HepG2 (cell line): ENCODE data around the gene FURIN. TPM values are rescaled to one million over a fixed set of nuclear protein-coding genes. Genes with fewer than 3 reads are reported as not detected.

Source experiments
- ATAC-seq: fragments of 200-7000 bp; cut with Tn5 transposase; 3 replicates; pipeline ENCODE4 v1.9.1; 2020; ENCODE audit warnings: mild to moderate bottlenecking, moderate library complexity
- BruUV-seq: library from RNA; stranded (reverse); fragments of 400-500 nt; replicated peaks from 2 replicates; lab custom pipeline; 2021; lab: Mats Ljungman, UMichigan
- CTCF ChIA-PET: fragments of 300-600 bp; formaldehyde crosslinking; extraction: SDS; loops from one replicate; lab custom pipeline; 2021; ENCODE audit warnings: low total read pairs, inconsistent platforms, low intra/inter-chr PET ratio; lab: Yijun Ruan, JAX
- POLR2A ChIA-PET: fragments of 350-600 bp; sonication (Branson Sonifier 250); formaldehyde crosslinking; loops from one replicate; lab custom pipeline; 2020; ENCODE audit warnings: antibody characterized with exemption, inconsistent platforms; lab: Yijun Ruan, JAX
- DNase-seq: peaks from one replicate; pipeline ENCODE4 v3.0.0-alpha.2; 2015; ENCODE audit warnings: low spot score
- FAIRE-seq: peaks from 3 replicates; lab custom pipeline; 2011; peaks lifted over from hg19 to GRCh38; lab: Jason Lieb, UNC
- H2AFZ ChIP-seq: one replicate; pipeline ENCODE4 v1.6.1; 2011; ENCODE audit warnings: low read length, inconsistent platforms
- H3K27ac ChIP-seq: fragments of 300-600 bp; 3 replicates; pipeline ENCODE4 v1.8.0; 2011; ENCODE audit warnings: mixed run types, mild to moderate bottlenecking, mixed read lengths, low read length, inconsistent platforms; ENCODE audit not compliant: insufficient read depth; ENCODE audit errors: extremely low read length
- H3K27me3 ChIP-seq, 2 experiments: fragments of 200-600 bp in 1 of 2; 2 replicates in 1 of 2; 3 replicates in 1 of 2; pipeline versions ENCODE4 v1.6.0 to v1.8.0; 2011; ENCODE audit warnings: low read length in 2 of 2, mild to moderate bottlenecking in 2 of 2, moderate library complexity in 2 of 2, inconsistent platforms in 1 of 2; ENCODE audit not compliant: insufficient read depth in 2 of 2, control insufficient read depth in 1 of 2
- H3K36me3 ChIP-seq, 2 experiments: fragments of 200-600 bp in 1 of 2; replicated peaks in 1 of 2; 2 replicates in 1 of 2; 3 replicates in 1 of 2; pipeline versions ENCODE4 v1.5.1 to v1.8.0; 2011; ENCODE audit warnings: low read length in 2 of 2, inconsistent platforms in 1 of 2; ENCODE audit not compliant: insufficient read depth in 2 of 2, control insufficient read depth in 1 of 2
- H3K4me1 ChIP-seq: 2 replicates; pipeline ENCODE4 v1.5.1; 2012; ENCODE audit warnings: low read length, inconsistent platforms; ENCODE audit not compliant: insufficient read depth
- H3K4me2 ChIP-seq: 2 replicates; pipeline ENCODE4 v1.6.0; 2011; ENCODE audit warnings: low read depth, low read length, inconsistent platforms
- H3K4me3 ChIP-seq, 3 experiments: fragments of 200-600 bp in 1 of 3; sonication (generic), shearing (Covaris generic) in 1 of 3; replicated peaks in 1 of 3; 2 replicates each; pipeline ENCODE4 v1.5.1; 2011 to 2016; ENCODE audit warnings: low read length in 3 of 3, inconsistent platforms in 2 of 3, low read depth in 2 of 3, mild to moderate bottlenecking in 2 of 3, control low read depth in 1 of 3, mixed read lengths in 1 of 3; ENCODE audit not compliant: insufficient read depth in 1 of 3
- H3K79me2 ChIP-seq: one replicate; pipeline ENCODE4 v1.6.1; 2011; ENCODE audit warnings: low read length, inconsistent platforms; ENCODE audit not compliant: insufficient read depth
- H3K9ac ChIP-seq: 2 replicates; pipeline ENCODE4 v1.6.0; 2011; ENCODE audit warnings: mild to moderate bottlenecking, low read depth, low read length, inconsistent platforms; ENCODE audit not compliant: insufficient read depth
- H3K9me3 ChIP-seq: 2 replicates; pipeline ENCODE4 v1.5.1; 2012; ENCODE audit warnings: mild to moderate bottlenecking, low read length
- H4K20me1 ChIP-seq: 2 replicates; pipeline ENCODE4 v1.6.0; 2011; ENCODE audit warnings: inconsistent platforms, mild to moderate bottlenecking, low read length, moderate library complexity; ENCODE audit not compliant: insufficient read depth
- CBFB ChIP-seq: sonication (generic); formaldehyde crosslinking; IDR thresholded peaks from 2 replicates; pipeline ENCODE4 v1.4.0; 2020; ENCODE audit warnings: missing genetic modification reagents
- LBX2 ChIP-seq: sonication (generic); formaldehyde crosslinking; IDR thresholded peaks from 2 replicates; pipeline ENCODE4 v1.5.0; 2020; ENCODE audit warnings: missing genetic modification reagents, mild to moderate bottlenecking, borderline replicate concordance
- NR2F1 ChIP-seq, 2 experiments: fragments of 450-650 bp in 1 of 2; formaldehyde crosslinking in 1 of 2; IDR thresholded peaks; 2 replicates each; pipeline versions ENCODE4 v1.5.0 to v1.6.1; 2016 to 2020; ENCODE audit warnings: mild to moderate bottlenecking in 1 of 2, missing compliant biosample characterization in 1 of 2, missing genetic modification reagents in 1 of 2, moderate library complexity in 1 of 2
- RBFOX2 ChIP-seq: fragments of 200-400 bp; formaldehyde crosslinking; IDR thresholded peaks from 2 replicates; pipeline ENCODE4 v1.6.1; 2017; ENCODE audit warnings: low read depth, mild to moderate bottlenecking, low read length
- SMC3 ChIP-seq: IDR thresholded peaks from 2 replicates; pipeline ENCODE4 v1.6.1; 2011; ENCODE audit warnings: low read length, improper control_type of control experiment
- UBTF ChIP-seq: sonication (generic); formaldehyde crosslinking; IDR thresholded peaks from 2 replicates; pipeline ENCODE4 v1.4.0; 2020; ENCODE audit warnings: mild to moderate bottlenecking, missing genetic modification reagents
- YEATS4 ChIP-seq: sonication (generic); formaldehyde crosslinking; IDR thresholded peaks from 2 replicates; pipeline ENCODE4 v1.4.0; 2020; ENCODE audit warnings: missing genetic modification reagents, borderline replicate concordance
- ZFP1 ChIP-seq: IDR thresholded peaks from 2 replicates; pipeline ENCODE4 v1.6.1; 2016
- ZFX ChIP-seq: sonication (generic); formaldehyde crosslinking; IDR thresholded peaks from 2 replicates; pipeline ENCODE4 v1.4.0; 2020; ENCODE audit warnings: mild to moderate bottlenecking, low read depth, missing genetic modification reagents, moderate library complexity
- ZFY ChIP-seq: sonication (generic); formaldehyde crosslinking; IDR thresholded peaks from 2 replicates; pipeline ENCODE4 v1.4.0; 2020; ENCODE audit warnings: missing genetic modification reagents
- ZNF558 ChIP-seq: sonication (generic); formaldehyde crosslinking; IDR thresholded peaks from 2 replicates; pipeline ENCODE4 v1.9.0; 2022; ENCODE audit warnings: mild to moderate bottlenecking, missing genetic modification reagents, borderline replicate concordance
- ZNF777 ChIP-seq: sonication (generic); formaldehyde crosslinking; IDR thresholded peaks from 2 replicates; pipeline ENCODE4 v1.4.0; 2020; ENCODE audit warnings: missing genetic modification reagents
- ZNF891 ChIP-seq: sonication (generic); formaldehyde crosslinking; IDR thresholded peaks from 2 replicates; pipeline ENCODE4 v1.5.0; 2020; ENCODE audit warnings: mild to moderate bottlenecking, missing genetic modification reagents
- WGBS: methylation state at CpG from one replicate; pipeline ENCODE4 v1.1.6; 2017; ENCODE audit warnings: low lambda C conversion rate; 5-methylcytosine and 5-hydroxymethylcytosine counted together
- in situ Hi-C: cut with HindIII; loops from 2 replicates; pipeline ENCODE4 v1.10.0; 2017; ENCODE audit warnings: low pct_unique_long_range_greater_than_20kb; ENCODE audit not compliant: extremely low pct_ligation_motif_present
- intact Hi-C: fragments of 100-400 bp; cut with micrococcal nuclease; formaldehyde crosslinking; loops from one replicate; pipeline ENCODE4 v1.10.0; 2022; ENCODE audit not compliant: unreplicated experiment
- polyA plus RNA-seq, 8 experiments: library from polyadenylated mRNA; depleted of rRNA in 3 of 8; stranded (reverse) in 7 of 8; unstranded in 1 of 8; fragments of >200 nt; fragmentation: Illumina TruSeq in 4 of 8; extraction: Trizol in 4 of 8; gene quantifications; 2 replicates each; pipeline versions ENCODE4 v1.2.1 to v1.2.3, GENCODE V29; 2011 to 2016; ENCODE audit warnings: low read depth in 4 of 8, missing spikeins in 1 of 8, mixed read lengths in 1 of 8; ENCODE audit not compliant: insufficient read depth in 1 of 8
- total RNA-seq, 5 experiments: library from RNA; depleted of rRNA; stranded (reverse); fragments of >200 nt; fragmentation: Illumina TruSeq; extraction: Trizol; gene quantifications; 2 replicates each; pipeline ENCODE4 v1.2.3, GENCODE V29; 2016; ENCODE audit warnings: low read depth in 1 of 5
- TF ChIP-seq, protein P1 (sequence below): sonication (generic); formaldehyde crosslinking; IDR thresholded peaks from 2 replicates; pipeline ENCODE4 v1.8.0; 2022; ENCODE audit warnings: low read depth, missing genetic modification reagents
- TF ChIP-seq, protein P2 (sequence below): sonication (generic); formaldehyde crosslinking; IDR thresholded peaks from 2 replicates; pipeline ENCODE4 v1.5.1; 2020; ENCODE audit warnings: mild to moderate bottlenecking, missing genetic modification reagents, borderline replicate concordance

FURIN gene
- total and polyA plus RNA-seq, 2 of the 13 experiments (the other 11 are each of a cell fraction or from before 2014, with no cell fraction given), result 15.2 to 17.4 TPM

DNA sequence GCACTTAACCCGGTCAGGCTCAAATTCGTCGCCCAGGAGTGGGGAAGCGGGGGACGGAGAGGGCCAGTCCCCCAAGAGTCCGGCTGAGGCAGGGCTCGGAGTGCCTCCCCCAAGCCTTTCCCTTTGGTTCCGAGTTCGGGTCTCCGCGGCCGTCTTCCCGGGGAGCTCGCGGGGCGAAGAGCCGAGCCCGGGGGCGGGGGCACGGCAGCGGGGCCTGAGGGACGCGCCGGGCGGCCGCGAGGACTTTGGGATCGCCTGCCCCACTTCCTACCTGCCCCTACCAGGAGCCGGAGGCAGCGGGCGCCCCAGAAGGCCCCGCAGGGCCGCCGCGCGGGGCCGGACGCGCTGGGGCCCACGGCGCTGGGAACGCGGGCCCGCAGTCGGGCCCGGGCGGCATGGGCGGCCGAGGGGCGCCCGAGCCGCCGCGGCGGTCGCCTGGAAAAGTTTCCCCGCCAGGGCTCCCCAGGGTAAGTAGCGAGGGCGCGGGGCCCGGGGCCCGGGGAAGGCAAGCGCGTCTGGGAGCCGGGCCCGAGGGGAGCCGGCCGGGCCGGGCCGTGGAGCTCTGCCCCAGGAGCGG is 2.8 kb downstream of the FURIN start (continued):
- TF ChIP-seq, protein P1, sequence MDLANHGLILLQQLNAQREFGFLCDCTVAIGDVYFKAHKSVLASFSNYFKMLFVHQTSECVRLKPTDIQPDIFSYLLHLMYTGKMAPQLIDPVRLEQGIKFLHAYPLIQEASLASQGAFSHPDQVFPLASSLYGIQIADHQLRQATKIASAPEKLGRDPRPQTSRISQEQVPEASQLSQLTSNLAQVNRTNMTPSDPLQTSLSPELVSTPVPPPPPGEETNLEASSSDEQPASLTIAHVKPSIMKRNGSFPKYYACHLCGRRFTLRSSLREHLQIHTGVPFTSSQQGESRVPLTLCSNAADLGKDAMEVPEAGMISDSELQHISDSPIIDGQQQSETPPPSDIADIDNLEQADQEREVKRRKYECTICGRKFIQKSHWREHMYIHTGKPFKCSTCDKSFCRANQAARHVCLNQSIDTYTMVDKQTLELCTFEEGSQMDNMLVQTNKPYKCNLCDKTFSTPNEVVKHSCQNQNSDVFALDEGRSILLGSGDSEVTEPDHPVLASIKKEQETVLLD (CRISPR knock-in tag), result 0 out of 2 replicates have a peak, but pooled peaks have one; percentile 37
- TF ChIP-seq ZNF891 (CRISPR knock-in tag) (peak; percentile 56; the same call in 1 of the 2 replicates), CBFB (no peak), SMC3 (no peak), UBTF (CRISPR knock-in tag) (peak; percentile 57; the same call in 1 of the 2 replicates)

GRCh38 chr15:90871716-90872485 is 3.5 kb downstream of the FURIN start:
- no peak for FAIRE-seq
- peaks cover 10% of the 10 kb centered on the region for H3K79me2 ChIP-seq
- WGBS, result 2% methylated on average over 5 of the region's 77 CpGs
- TF ChIP-seq YEATS4 (CRISPR knock-in tag) (0 out of 2 replicates have a peak, but pooled peaks have one; percentile 31), ZFX (peak; percentile 69), ZNF777 (CRISPR knock-in tag) (peak; percentile 17; the same call in 1 of the 2 replicates), ZNF558 (0 out of 2 replicates have a peak, but pooled peaks have one; percentile 46), ZFY (peak; percentile 50), ZFP1 (CRISPR knock-in tag) (no peak), LBX2 (CRISPR knock-in tag) (no peak), RBFOX2 (peak; percentile 33; the same call in 1 of the 2 replicates), NR2F1 (CRISPR knock-in tag; IDR thresholded peaks at IDR 0.05) (peak in 1 of 2 experiments; percentile 62; a peak in 2 of 4 replicates)
- TF ChIP-seq, protein P2, sequence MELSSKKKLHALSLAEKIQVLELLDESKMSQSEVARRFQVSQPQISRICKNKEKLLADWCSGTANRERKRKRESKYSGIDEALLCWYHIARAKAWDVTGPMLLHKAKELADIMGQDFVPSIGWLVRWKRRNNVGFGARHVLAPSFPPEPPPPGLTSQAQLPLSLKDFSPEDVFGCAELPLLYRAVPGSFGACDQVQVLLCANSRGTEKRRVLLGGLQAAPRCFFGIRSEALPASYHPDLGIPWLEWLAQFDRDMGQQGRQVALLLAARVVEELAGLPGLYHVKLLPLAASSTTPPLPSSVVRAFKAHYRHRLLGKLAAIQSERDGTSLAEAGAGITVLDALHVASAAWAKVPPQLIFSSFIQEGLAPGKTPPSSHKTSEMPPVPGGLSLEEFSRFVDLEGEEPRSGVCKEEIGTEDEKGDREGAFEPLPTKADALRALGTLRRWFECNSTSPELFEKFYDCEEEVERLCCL (CRISPR knock-in tag), result no peak

More at GRCh38 chr15:90871716-90872485, 3.5 kb downstream of the FURIN start:
- H3K4me3 ChIP-seq, result peak overlapping the region; percentile 72 to 74 (median 73)
- POLR2A ChIA-PET, result interaction anchor here (1.2 to 3.3 kb wide), 4 partner anchors 11 to 60 kb away, joined by 4 to 36 read pairs (median 8); partner anchors contain the start of genes FES and HDDC3
- in situ Hi-C loops (no loop called here), intact Hi-C loops (loop anchor here (5.0 kb wide), 1 partner anchor 380 kb away; no protein-coding TSS in a partner anchor)
- H2AFZ ChIP-seq, result no peak overlapping the region
- H3K4me1 ChIP-seq, result peaks cover 69% of the 10 kb centered on the region
- peaks cover 2 to 16% of the 10 kb centered on the region in 2 experiments; a peak in 3 of 5 replicates for H3K36me3 ChIP-seq
- no peaks in the 10 kb centered on the region for H3K9me3 ChIP-seq
- peak overlapping the region; percentile 85 for H3K4me2 ChIP-seq
- H3K27me3 ChIP-seq, result peaks cover 0 to 36% of the 10 kb centered on the region in 2 experiments
- DNase-seq (no peak), ATAC-seq (peak; percentile 3; the same call in 1 of the 3 replicates)
- no peak overlapping the region for H3K27ac ChIP-seq
- CTCF ChIA-PET, result no interaction called here
- no TSS peak for BruUV-seq
- H3K9ac ChIP-seq, result peak overlapping the region; percentile 61
- peaks cover 22% of the 10 kb centered on the region; the same call in 1 of the 2 replicates for H4K20me1 ChIP-seq
